ENCODE measurements around the gene KCNH6. TPM values are rescaled to one million over a fixed set of nuclear protein-coding genes. Genes with fewer than 3 reads are reported as not detected.

KCNH6 gene
- total RNA-seq (under 1 TPM in 1 of 2 donors, not detected in 1; 0.09 TPM), polyA plus RNA-seq (not detected)

GRCh38 chr17:63523253-63523855 lies at the start of gene KCNH6:
Gene KCNH6 (plus strand): TSS chr17:63523358. CDS start chr17:63523414, 56 bp downstream.
- no peaks in the 10 kb centered on the region for H3K36me3 ChIP-seq (ENCODE audit: control insufficient read depth in 4 of 4, insufficient read depth in 3 of 4, low read depth in 1 of 4, low read length in 3 of 4)
- TF ChIP-seq, protein P1, sequence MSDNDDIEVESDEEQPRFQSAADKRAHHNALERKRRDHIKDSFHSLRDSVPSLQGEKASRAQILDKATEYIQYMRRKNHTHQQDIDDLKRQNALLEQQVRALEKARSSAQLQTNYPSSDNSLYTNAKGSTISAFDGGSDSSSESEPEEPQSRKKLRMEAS (IDR thresholded peaks at IDR 0.05): no peak
- TF ChIP-seq, protein P2, sequence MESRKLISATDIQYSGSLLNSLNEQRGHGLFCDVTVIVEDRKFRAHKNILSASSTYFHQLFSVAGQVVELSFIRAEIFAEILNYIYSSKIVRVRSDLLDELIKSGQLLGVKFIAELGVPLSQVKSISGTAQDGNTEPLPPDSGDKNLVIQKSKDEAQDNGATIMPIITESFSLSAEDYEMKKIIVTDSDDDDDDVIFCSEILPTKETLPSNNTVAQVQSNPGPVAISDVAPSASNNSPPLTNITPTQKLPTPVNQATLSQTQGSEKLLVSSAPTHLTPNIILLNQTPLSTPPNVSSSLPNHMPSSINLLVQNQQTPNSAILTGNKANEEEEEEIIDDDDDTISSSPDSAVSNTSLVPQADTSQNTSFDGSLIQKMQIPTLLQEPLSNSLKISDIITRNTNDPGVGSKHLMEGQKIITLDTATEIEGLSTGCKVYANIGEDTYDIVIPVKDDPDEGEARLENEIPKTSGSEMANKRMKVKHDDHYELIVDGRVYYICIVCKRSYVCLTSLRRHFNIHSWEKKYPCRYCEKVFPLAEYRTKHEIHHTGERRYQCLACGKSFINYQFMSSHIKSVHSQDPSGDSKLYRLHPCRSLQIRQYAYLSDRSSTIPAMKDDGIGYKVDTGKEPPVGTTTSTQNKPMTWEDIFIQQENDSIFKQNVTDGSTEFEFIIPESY (IDR thresholded peaks at IDR 0.05): no peak
- TF ChIP-seq SP1 (IDR thresholded peaks at IDR 0.05): no peak
- TF ChIP-seq HNF4G (IDR thresholded peaks at IDR 0.05): no peak
- TF ChIP-seq TAF1 (conservative IDR thresholded peaks at IDR 0.05): no peak
- TF ChIP-seq YY1 (IDR thresholded peaks at IDR 0.05): no peak
- no peak for TF ChIP-seq FOXA1 (IDR thresholded peaks at IDR 0.05)
- TF ChIP-seq RXRA (IDR thresholded peaks at IDR 0.05): no peak
- no peak for TF ChIP-seq EGR1 (IDR thresholded peaks at IDR 0.05; ENCODE audit: low read depth in 2 of 2)
- TF ChIP-seq FOXA2 (IDR thresholded peaks at IDR 0.05): no peak
- TF ChIP-seq JUND (IDR thresholded peaks at IDR 0.05): no peak
- TF ChIP-seq, protein P3, sequence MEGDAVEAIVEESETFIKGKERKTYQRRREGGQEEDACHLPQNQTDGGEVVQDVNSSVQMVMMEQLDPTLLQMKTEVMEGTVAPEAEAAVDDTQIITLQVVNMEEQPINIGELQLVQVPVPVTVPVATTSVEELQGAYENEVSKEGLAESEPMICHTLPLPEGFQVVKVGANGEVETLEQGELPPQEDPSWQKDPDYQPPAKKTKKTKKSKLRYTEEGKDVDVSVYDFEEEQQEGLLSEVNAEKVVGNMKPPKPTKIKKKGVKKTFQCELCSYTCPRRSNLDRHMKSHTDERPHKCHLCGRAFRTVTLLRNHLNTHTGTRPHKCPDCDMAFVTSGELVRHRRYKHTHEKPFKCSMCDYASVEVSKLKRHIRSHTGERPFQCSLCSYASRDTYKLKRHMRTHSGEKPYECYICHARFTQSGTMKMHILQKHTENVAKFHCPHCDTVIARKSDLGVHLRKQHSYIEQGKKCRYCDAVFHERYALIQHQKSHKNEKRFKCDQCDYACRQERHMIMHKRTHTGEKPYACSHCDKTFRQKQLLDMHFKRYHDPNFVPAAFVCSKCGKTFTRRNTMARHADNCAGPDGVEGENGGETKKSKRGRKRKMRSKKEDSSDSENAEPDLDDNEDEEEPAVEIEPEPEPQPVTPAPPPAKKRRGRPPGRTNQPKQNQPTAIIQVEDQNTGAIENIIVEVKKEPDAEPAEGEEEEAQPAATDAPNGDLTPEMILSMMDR (IDR thresholded peaks at IDR 0.05; ENCODE audit: low read depth, low read length, missing input control): no peak
- TF ChIP-seq REST (IDR thresholded peaks at IDR 0.05): no peak
- no peak for TF ChIP-seq GABPA (IDR thresholded peaks at IDR 0.05 in 1 of 2, conservative IDR thresholded peaks at IDR 0.05 in 1 of 2)
- no peak for TF ChIP-seq NR2F2 (IDR thresholded peaks at IDR 0.05)
- TF ChIP-seq RAD21 (IDR thresholded peaks at IDR 0.05): no peak
- H3K27ac ChIP-seq (ENCODE audit: low read depth in 1 of 2, low read length in 2 of 2): no peak within 1 kb of the TSS
- H3K9ac ChIP-seq (ENCODE audit: low read depth in 1 of 2, low read length in 2 of 2): no peak within 1 kb of the TSS
- peaks cover 2 to 10% (median 6%) of the 10 kb centered on the region in 4 donors for H3K27me3 ChIP-seq (ENCODE audit: control insufficient read depth in 4 of 4, insufficient read depth in 4 of 4, low read length in 3 of 4)
- no peak for DNase-seq (ENCODE audit: low spot score)
- H3K9me3 ChIP-seq (ENCODE audit: control insufficient read depth in 4 of 4, low read length in 3 of 4): no peaks in the 10 kb centered on the region
- 15% methylated on average over 38 of the region's 38 CpGs for WGBS
- peak within 1 kb of the TSS in 1 of 3 donors; percentile 18 for H3K4me3 ChIP-seq (ENCODE audit: low read depth in 1 of 3, low read length in 3 of 3)
- H3K4me1 ChIP-seq (ENCODE audit: control insufficient read depth in 4 of 4, insufficient read depth in 4 of 4, low read length in 3 of 4): peaks cover 10 to 32% (median 23%) of the 10 kb centered on the region in 4 donors
